ENCODE measurements around the gene CNBP.
"Not testable (repeated sequence)": the region's sequence is repeated elsewhere in the genome, so short reads cannot be mapped to it uniquely, and the experiment has no call there.

CNBP gene

DNA sequence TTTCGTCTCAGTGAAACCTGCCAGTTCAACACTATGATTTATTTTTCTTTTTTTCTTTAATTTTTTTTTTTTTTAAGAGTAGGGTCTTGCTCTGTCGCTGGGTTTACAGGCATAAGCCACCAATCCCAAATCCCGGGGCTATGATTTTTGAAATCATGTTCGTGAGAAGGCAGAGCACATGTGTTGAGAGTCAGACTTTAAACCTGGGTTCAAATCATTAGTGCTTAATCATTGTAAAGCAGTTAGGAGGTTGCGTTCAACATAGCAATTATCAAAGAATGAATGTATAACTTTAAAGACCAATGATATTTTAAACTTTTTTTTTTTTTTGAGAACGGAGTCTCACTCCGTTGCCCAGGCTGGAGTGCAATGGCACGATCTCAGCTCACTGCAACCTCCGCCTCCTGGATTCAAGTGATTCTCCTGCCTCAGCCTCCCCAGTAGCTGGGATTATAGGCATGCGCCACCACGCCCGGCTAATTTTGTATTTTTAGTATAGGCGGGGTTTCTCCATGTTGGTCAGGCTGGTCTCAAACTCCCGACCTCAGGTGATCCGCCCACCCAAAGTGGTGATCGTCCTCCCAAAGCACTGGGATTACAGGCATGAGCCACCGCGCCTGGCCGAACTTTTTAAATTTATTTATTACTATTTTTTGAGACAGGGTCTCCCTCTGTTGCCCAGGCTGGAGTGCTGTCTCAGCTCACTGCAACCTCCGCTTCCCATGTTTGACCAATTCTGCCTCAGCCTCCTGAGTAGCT lies 1.3 kb upstream of the CNBP start:
- not testable (repeated sequence) for DNase-seq

GRCh38 chr3:129184396-129184657 lies 631 bp upstream of the CNBP start:
- DNase-seq = no peak

DNA sequence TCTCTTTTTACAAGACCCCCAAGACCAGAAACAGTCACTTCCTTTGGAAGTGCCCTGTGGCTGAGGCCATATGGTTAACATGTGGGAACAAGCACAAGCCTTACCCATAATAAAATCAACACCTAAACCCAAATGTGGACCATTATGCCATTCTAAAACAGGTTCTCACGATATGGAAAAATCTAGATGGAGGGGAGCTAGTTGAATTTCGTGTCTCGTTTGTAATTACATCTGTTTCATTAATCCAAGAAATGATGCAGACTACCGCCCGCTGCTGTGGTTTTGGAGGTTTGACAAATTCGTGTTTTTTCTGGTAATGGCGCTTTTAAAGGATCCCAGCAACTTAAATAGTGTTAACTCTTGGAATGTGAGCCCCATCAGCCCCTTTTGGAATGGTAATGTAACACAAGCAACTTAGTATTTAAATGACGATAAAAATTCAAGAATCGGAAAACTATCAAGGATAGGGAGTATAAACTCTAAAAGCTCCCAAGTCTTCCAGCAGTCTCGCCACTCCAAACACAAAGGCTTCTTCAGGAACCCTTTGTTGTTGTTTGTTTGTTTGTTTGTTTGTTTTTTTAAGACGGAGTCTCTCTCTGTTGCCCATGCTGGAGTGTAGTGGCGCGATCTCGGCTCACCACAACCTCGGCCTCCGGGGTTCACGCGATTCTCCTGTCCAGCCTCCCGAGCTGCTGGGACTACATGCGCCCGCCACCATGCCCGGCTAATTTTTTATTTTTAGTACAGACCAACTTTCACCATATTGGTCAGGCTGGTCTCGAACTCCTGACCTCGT lies 1.1 kb downstream of the CNBP start:
- peak; percentile 30 for DNase-seq

- DNase-seq = no peak
Observed at GRCh38 chr3:129181819-129182218, 1.9 kb downstream of the CNBP start.

DNA sequence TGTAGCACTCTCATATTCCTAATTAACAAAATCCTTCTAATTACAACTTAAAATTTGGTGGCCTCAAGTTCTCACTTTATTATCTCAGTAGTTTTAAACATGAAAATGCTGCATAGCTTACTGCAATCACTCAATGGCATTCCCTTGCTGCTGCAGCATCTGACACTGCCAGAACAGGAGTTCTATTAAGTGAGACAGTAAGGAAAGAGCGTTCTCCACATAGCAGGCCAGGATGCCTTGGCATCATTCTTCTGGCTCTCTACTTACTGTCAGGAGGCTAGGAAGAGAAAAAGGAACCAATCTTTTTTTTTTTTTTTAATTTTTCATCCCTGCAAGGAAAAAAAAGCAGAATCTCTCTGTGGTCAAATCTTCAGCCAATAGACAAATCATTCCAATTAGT lies 3.2 kb downstream of the CNBP start:
- DNase-seq = no peak

GRCh38 chr3:129176051-129176450 lies 7.6 kb downstream of the CNBP start:
- no peak for DNase-seq

- no peak for DNase-seq
Observed at GRCh38 chr3:129173725-129174124, 10.0 kb downstream of the CNBP start.

DNA sequence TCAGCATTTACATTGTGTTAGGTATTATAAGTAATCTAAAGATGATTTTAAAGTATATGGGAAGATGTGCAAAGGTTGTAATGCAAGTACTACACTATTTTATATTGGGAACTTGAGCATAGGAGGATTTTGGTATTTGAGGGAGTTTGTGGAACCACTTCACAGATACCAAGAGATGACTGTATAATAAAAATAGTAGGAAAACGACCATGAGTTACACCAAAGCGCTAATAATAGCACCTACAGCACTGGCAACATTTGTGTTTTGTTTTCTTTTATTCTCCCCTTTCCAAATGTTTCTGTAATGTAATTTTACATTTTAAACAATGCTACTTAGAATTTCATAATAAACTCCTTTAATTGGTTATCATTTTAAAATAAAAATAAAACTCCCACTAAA lies 10.5 kb downstream of the CNBP start:
- no peak for DNase-seq

DNA sequence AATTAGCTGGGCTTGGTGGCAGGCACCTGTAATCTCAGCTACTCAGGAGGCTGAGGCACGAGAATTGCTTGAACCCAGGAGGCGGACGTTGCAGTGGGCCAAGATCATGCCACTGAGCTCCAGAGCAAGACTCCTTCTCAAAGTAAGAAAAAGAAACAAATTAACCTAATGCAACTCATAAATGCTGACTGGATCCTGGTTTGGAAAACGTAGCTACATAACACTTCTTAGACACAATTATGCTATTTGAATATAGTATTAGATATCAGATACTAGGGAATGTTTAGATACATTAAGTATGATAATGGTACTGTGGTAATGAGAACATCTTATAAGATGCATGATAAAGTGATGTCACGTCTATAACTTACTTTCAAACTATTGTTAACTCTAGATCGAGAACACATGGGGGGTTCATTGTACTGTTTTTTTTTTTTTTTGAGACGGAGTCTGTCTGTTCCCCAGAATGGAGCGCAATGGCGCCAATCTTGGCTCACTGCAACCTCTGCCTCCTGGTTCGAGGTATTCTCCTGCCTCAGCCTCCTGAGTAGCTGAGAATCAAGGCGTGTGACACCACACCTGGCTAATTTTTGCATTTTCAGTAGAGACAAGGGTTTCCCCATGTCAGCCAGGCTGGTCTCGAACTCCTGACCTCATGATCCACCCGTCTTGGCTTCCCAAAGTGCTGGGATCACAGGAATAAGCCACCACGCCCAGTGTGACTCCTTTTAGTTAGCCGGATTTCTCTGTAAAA lies 16.9 kb downstream of the CNBP start:
- no peak for DNase-seq

- DNase-seq = not testable (repeated sequence)
Observed at GRCh38 chr3:129165594-129165993, 18.1 kb downstream of the CNBP start.

DNA sequence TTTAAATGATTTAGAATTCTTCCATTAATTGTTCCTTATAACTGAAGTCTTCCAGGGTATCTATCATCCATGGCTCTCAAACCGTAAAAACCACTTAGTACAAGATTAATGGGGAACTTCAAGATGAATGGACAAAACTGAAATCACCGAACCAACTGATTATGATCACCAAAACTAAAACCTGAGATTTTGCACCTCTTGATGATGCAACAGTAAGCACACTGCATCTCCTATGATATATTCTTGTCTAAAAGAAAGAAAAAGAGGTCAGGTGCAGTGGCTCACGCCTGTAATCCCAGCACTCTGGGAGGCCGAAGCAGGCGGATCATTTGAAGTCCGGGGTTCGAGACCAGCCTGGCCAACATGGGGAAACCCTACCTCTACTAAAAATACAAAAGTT lies 19.2 kb downstream of the CNBP start:
- no peak for DNase-seq

GRCh38 chr3:129162729-129163579 lies 20.7 kb downstream of the CNBP start:
- no peak for DNase-seq

GRCh38 chr3:129161860-129162271 lies 21.8 kb downstream of the CNBP start:
- DNase-seq = no peak

GRCh38 chr3:129160891-129161859 lies 22.5 kb downstream of the CNBP start, which contains the start of gene ISY1:
TSS of gene ISY1 (minus strand) at chr3:129161063. CDS start at chr3:129160975, 88 bp downstream.
- peak; percentile 97 for DNase-seq

DNA sequence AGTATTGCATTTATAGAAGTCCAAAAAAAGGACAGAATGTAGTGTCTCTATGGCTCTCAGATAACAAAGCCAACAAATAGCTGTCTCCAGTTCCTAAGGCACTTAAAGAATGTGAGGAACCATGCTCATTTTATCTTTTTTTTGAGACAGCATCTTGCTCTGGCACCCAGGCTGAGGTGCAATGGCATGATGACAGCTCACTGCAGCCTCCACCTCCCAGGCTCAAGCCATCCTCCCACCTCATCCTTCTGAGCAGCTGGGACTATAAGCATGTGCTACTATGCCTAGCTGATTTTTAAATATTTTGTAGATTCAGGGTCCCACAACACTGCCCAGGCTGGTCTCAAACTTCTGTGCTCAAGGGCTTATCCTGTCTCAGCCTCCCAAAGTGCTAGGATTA lies 38.9 kb downstream of the CNBP start:
- no peak for DNase-seq

DNA sequence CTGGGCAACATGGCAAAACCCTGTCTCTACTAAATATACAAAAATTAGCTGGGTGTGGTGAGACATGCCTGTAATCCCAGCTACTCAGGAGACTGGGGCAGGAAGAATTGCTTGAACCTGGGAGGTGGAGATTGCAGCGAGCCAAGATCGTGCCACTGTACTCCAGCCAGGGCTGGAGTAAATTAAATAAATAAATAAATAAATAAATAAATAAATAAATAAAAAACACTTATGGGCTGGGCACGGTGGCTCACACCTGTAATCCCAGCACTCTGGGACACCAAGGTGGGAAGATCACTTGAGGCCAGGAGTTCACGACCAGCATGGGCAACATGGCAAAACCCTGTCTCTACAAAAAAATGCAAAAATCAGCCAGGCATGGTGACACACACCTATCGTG lies 42.7 kb downstream of the CNBP start:
- not testable (repeated sequence) for DNase-seq

DNA sequence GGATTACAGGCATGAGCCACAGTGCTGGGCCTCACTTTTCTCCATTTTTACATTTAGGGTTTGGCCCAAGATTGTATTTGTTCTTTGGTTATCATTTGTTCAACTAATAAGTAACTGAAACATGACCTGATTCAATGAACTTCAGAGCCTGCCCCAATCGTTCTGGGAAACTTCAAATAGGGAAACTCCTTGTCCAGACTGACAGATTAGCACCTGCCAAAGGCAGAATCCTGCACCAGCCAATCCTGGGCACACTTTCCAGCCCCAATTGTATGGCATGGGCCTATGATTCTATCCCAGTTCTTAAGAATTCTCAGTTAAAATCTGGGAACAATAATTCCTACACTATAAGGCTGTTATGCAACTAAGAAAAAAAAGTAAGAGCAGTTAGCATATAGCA lies 43.8 kb downstream of the CNBP start:
- no peak for DNase-seq

DNA sequence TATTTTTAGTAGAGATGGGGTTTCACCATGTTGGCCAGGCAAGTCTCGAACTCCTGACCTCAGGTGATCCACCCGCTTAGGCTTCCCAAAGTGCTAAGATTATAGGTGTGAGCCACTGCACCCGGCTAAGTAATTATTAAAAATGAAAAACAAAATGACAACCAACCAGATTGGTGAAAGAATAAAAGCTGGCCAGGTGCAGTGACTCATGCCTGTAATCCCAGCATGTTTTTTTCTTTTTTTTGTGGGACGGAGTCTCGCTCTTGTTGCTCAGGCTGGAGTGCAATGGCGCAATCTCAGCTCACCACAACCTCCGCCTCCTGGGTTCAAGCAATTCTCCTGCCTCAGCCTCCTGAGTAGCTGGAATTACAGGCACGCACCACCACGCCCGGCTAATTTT lies 47.4 kb downstream of the CNBP start:
- DNase-seq = not testable (repeated sequence)

DNA sequence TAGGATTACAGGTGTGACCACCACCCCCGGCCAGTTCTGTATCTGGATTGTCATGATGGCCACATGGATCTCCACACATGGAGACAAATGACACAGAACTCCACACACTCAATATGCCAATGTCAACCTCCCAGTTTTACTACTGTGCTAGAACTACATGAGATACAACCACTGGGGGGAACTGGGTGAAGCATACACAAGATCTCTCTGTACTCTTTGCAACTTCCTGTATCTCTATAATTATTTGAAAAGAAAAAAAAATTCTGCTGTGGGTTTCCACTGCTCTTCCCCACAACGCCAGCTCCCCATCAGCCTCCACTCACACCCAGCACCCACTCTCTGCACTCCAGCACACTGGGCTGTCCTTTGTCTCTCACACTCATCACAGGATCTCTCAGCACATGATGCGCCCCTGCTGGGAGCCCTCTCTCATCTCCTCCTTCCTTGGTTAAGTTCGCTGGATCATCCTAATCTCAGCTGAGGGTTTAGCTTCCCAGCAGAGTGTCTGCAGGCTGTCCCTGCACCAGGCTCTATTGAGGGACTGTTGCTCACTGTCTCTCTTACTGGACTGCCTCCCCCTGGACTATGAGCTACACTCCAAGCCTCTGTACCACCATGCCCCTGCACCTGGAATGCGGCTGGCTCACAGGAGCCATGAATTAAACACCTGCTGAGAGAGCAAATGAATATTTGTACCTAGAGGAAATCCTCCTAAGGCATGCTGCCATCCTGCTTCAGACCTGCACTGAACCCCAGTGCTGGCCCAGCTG lies 51.4 kb downstream of the CNBP start:
- DNase-seq = no peak

DNA sequence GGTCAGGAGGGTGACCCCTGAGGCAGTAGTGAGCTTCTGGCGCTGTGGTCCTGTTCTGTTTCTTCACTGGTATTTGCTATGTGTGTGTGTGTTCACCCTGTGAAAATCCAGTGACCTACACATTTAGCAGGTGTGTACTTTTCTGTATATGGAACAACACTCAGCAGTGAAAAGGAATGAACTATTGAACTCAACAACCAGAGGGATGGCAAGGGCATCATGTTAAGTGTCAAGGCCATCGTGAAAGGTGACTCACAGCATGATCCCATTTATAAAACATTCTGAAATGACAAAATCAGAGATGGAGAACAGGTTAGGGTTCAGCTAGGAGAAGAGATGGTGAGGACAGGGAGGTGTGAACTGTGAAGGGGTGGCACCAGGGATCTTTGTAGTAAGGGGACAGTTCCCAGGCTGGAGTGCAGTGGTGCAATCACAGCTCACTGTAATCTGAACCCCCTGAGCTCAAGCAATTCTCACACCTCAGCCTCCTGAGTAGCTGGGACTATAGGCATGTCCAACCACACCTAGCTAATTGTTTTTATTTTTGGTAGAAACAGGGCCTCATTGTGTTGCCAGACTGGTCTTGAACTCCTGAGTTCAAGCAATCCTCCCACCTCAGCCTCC lies 52.1 kb downstream of the CNBP start:
- DNase-seq = no peak
